Spleen (tissue), 11 donors: ENCODE measurements around the gene DZANK1. TPM values are rescaled to one million over a fixed set of nuclear protein-coding genes. Genes with fewer than 3 reads are reported as not detected.

Experiments
- DNase-seq: peaks from one replicate; pipeline ENCODE4 v3.0.0-alpha.2; 2020
- H3K27ac ChIP-seq, 8 donors: fragments of 200-600 bp; sonication (generic) in 7 of 8; 1 replicate in 4 of 8; 2 replicates in 4 of 8; pipeline versions ENCODE4 v1.5.0 to v1.8.0; 2016 to 2021; ENCODE audit warnings: inconsistent platforms in 4 of 8, mild to moderate bottlenecking in 4 of 8, moderate library complexity in 1 of 8
- H3K27me3 ChIP-seq, 7 donors: fragments of 200-600 bp; sonication (generic) in 6 of 7; replicated peaks in 1 of 7; 1 replicate in 4 of 7; 2 replicates in 3 of 7; pipeline versions ENCODE4 v1.5.0 to v1.8.0; 2016 to 2021; ENCODE audit warnings: inconsistent platforms in 3 of 7, mild to moderate bottlenecking in 1 of 7
- H3K36me3 ChIP-seq, 6 donors: fragments of 200-600 bp; sonication (generic) in 5 of 6; 1 replicate in 4 of 6; 2 replicates in 2 of 6; pipeline versions ENCODE4 v1.5.0 to v1.8.0; 2016 to 2021; ENCODE audit warnings: inconsistent platforms in 2 of 6
- H3K4me1 ChIP-seq, 6 donors: fragments of 200-600 bp; sonication (generic) in 5 of 6; 1 replicate in 3 of 6; 2 replicates in 3 of 6; pipeline versions ENCODE4 v1.5.0 to v1.8.0; 2016 to 2021; ENCODE audit warnings: inconsistent platforms in 3 of 6
- H3K4me3 ChIP-seq, 8 donors: fragments of 200-600 bp; sonication (generic) in 7 of 8; 1 replicate in 4 of 8; 2 replicates in 4 of 8; pipeline versions ENCODE4 v1.5.0 to v1.8.0; 2016 to 2021; ENCODE audit warnings: inconsistent platforms in 4 of 8, mild to moderate bottlenecking in 4 of 8, moderate library complexity in 2 of 8
- H3K9me3 ChIP-seq, 8 donors: fragments of 200-600 bp; sonication (generic) in 7 of 8; 1 replicate in 4 of 8; 2 replicates in 4 of 8; pipeline versions ENCODE4 v1.5.0 to v1.8.0; 2016 to 2021; ENCODE audit warnings: inconsistent platforms in 4 of 8
- POLR2A ChIP-seq, 3 donors: fragments of 450-650 bp; IDR thresholded peaks; one replicate each; pipeline ENCODE4 v1.5.1; 2017; ENCODE audit warnings: antibody characterized with exemption in 3 of 3, mild to moderate bottlenecking in 1 of 3
- POLR2AphosphoS5 ChIP-seq, 3 donors: sonication (generic); formaldehyde crosslinking; IDR thresholded peaks; one replicate each; pipeline ENCODE4 v1.5.1; 2017; ENCODE audit warnings: antibody characterized with exemption in 3 of 3
- WGBS, 5 donors: extraction: QIAGEN DNeasy Blood & Tissue Kit in 3 of 5; methylation state at CpG; one replicate each; pipeline versions ENCODE4 v1.1.5 to v1.1.7; 2013 to 2018; 5-methylcytosine and 5-hydroxymethylcytosine counted together
- intact Hi-C: fragments of 100-400 bp; cut with DNase I; formaldehyde crosslinking; loops from one replicate; pipeline ENCODE4 v1.15.0; 2023; ENCODE audit warnings: low total_unique reads
- polyA plus RNA-seq, 3 donors: library from polyadenylated mRNA; stranded (reverse); fragments of 200-250 nt; gene quantifications; one replicate each; pipeline ENCODE4 v1.2.1, GENCODE V29; 2013
- total RNA-seq, 7 donors: library from RNA; depleted of rRNA in 3 of 7; stranded (reverse); fragments of >200 nt in 3 of 7; fragmentation: NEBNext Ultra II Directional in 4 of 7; extraction: Animal tissue kit (Norgen Biotek cat#: 25700) in 4 of 7; gene quantifications; one replicate each; pipeline versions ENCODE4 v1.1.0 to v1.2.1, GENCODE V29; 2016 to 2021
- TF ChIP-seq, protein P1 (sequence below), 11 experiments: fragments of 200-600 bp in 7 of 11; fragments of 450-650 bp in 4 of 11; sonication (generic) in 4 of 11; IDR thresholded peaks in 8 of 11; conservative IDR thresholded peaks in 3 of 11; 1 replicate in 7 of 11; 2 replicates in 4 of 11; pipeline versions ENCODE4 v1.4.0 to v1.8.0; 2016 to 2021; ENCODE audit warnings: antibody characterized with exemption in 11 of 11, inconsistent platforms in 4 of 11, mild to moderate bottlenecking in 1 of 11
- donor health status: healthy with polysubstance abuse.
- donor health status: DM: no; HTN: no; CAD: no; lungs with moderate emphysema.
- donor health status: DM: no; HTN: no; CAD: no.
- donor health status: Bipolar disorder and iron deficiency.
- donor health status: healthy.
- donor health status: DM: no; HTN: no; CAD: no.
- donor health status: DM: yes; HTN: yes; CAD: no.

DZANK1 gene
- total and polyA plus RNA-seq, 10 donors: 1.4 to 4.1 (median 2.2) TPM

DNA sequence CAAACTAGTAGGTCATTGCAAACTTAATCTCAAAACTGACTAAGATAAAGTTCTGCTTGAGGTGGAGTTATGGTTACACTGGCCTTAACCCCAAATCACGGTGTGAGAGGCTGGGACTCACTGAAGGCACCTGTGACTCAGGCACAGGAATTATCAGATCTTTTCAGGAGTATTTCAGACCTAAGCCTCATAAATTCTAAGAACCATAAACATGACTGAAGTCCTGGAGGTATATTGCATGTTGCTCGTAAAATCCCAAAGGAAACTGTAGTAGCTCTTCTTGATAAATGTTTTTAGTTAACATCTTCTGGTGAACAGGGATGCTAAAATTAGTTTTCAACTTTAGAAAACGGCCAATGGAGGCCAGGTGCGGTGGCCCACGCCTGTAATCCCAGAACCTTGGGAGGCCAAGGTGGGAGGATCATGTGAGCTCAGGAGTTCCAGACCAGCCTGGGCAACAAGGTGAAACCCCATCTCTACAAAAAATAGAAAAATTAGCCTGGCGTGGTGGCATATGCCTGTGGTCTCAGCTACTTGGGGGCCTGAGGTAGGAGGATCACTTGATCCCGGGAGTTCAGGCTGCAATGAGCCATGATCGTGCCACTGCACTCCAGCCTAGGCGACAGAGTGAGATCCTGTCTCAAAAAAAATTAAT lies 36.5 kb downstream of the DZANK1 start:
- TF ChIP-seq POLR2AphosphoS5 (IDR thresholded peaks at IDR 0.05): no peak
- TF ChIP-seq POLR2A (IDR thresholded peaks at IDR 0.05): no peak
- TF ChIP-seq, protein P1, sequence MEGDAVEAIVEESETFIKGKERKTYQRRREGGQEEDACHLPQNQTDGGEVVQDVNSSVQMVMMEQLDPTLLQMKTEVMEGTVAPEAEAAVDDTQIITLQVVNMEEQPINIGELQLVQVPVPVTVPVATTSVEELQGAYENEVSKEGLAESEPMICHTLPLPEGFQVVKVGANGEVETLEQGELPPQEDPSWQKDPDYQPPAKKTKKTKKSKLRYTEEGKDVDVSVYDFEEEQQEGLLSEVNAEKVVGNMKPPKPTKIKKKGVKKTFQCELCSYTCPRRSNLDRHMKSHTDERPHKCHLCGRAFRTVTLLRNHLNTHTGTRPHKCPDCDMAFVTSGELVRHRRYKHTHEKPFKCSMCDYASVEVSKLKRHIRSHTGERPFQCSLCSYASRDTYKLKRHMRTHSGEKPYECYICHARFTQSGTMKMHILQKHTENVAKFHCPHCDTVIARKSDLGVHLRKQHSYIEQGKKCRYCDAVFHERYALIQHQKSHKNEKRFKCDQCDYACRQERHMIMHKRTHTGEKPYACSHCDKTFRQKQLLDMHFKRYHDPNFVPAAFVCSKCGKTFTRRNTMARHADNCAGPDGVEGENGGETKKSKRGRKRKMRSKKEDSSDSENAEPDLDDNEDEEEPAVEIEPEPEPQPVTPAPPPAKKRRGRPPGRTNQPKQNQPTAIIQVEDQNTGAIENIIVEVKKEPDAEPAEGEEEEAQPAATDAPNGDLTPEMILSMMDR (IDR thresholded peaks at IDR 0.05 in 8 of 11, conservative IDR thresholded peaks at IDR 0.05 in 3 of 11): no peak
- intact Hi-C loops: no loop called here
- Histone ChIP-seq H3K4me3 (no peak overlapping the region), H3K9me3 (no peaks in the 10 kb centered on the region), H3K27me3 (no peaks in the 10 kb centered on the region), H3K36me3 (peaks cover 0 to 6% (median 0%) of the 10 kb centered on the region in 6 donors), H3K27ac (no peak overlapping the region), H3K4me1 (no peaks in the 10 kb centered on the region)
- WGBS, 5 donors: 89 to 97% (median 94%) methylated on average over 9 of the region's 9 CpGs
- DNase-seq: no peak

DNA sequence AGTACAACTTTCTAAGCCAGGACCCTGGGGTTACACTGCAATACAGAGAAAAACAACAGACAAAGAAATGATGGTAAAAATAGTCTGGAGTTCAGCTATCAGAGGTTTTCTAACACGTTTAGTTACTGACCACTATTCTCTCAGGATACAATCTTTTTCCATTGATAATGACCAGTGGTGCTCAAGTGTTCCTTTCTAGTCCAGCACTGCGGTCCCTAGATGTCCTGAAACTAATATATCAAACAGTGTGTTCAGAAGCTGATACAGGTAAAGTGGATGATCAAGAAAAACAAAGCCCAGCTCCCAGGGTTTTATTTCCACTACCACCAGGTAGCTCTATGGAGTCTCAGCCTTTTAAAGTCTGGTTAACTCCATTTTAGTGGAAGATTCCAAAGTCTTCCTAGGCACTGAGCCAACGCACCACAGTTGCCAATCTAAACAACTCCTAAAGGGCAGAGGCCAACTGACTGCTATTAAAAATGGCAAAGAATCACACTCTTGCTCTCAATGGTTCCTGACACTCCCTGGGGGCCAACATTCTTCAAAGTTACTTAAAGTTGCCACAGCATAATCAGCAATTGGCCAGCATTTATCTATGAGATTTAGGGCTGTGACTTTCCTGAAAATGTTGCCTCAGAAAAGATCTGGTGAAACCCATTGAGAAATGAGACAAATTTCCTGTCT lies 38.2 kb downstream of the DZANK1 start:
- Histone ChIP-seq H3K27me3 (no peaks in the 10 kb centered on the region), H3K4me1 (no peaks in the 10 kb centered on the region), H3K27ac (no peak overlapping the region), H3K4me3 (no peak overlapping the region), H3K36me3 (peaks cover 0 to 6% (median 0%) of the 10 kb centered on the region in 6 donors), H3K9me3 (no peaks in the 10 kb centered on the region)
- no peak for DNase-seq
- 63 to 88% (median 79%) methylated on average over 3 of the region's 3 CpGs for WGBS, 5 donors
- TF ChIP-seq POLR2AphosphoS5 (IDR thresholded peaks at IDR 0.05): no peak
- no peak for TF ChIP-seq POLR2A (IDR thresholded peaks at IDR 0.05)
- TF ChIP-seq, protein P1 (IDR thresholded peaks at IDR 0.05 in 8 of 11, conservative IDR thresholded peaks at IDR 0.05 in 3 of 11): no peak
- intact Hi-C loops: no loop called here

DNA sequence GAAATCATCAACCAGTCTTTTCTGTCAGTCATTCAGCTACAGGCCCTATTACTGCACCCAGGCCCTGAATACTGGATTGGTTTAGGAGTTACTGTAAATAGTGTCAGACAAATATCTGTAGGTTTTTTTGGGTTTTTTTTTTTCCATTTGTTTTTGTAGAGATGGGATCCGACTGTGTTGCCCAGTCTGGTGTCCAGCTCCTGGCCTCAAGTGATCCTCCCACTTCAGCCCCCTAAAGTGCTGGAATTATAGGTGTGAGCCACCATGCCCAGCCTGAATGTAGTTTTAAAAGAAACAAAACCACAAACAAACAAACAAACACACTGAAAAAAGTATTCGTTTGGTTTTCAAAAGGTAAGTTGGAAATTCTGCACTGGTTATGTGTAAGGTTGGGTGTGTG lies 39.6 kb downstream of the DZANK1 start:
- WGBS, 5 donors: 79 to 95% (median 89%) methylated on average over 2 of the region's 2 CpGs
- Histone ChIP-seq H3K9me3 (no peaks in the 10 kb centered on the region), H3K4me1 (no peaks in the 10 kb centered on the region), H3K4me3 (no peak overlapping the region), H3K36me3 (peaks cover 0 to 6% (median 0%) of the 10 kb centered on the region in 6 donors), H3K27ac (no peak overlapping the region), H3K27me3 (no peaks in the 10 kb centered on the region)
- TF ChIP-seq, protein P1 (IDR thresholded peaks at IDR 0.05 in 8 of 11, conservative IDR thresholded peaks at IDR 0.05 in 3 of 11): no peak
- TF ChIP-seq POLR2AphosphoS5 (IDR thresholded peaks at IDR 0.05) (no peak), POLR2A (IDR thresholded peaks at IDR 0.05) (no peak)
- intact Hi-C loops: no loop called here
- no peak for DNase-seq

DNA sequence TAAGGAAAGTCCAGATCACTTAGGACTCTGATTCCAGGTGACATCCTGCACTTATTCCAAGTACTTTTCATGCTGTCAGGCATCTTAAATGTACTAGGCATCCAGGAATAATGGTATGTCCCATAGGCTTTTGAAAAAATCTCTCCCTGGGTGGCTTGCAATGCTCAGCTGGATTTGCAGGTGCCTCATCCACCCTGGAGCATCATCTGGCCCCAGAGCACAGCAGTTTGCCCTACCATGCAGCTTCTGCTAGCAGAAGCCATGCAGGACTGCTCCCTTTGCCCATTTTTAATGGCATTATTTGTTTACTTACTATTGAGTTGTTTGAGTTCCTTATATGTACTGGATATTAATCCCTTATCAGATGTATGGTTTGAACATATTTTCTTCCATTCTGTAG lies 45.2 kb downstream of the DZANK1 start:
- TF ChIP-seq POLR2A (IDR thresholded peaks at IDR 0.05): no peak
- TF ChIP-seq POLR2AphosphoS5 (IDR thresholded peaks at IDR 0.05): no peak
- TF ChIP-seq, protein P1 (IDR thresholded peaks at IDR 0.05 in 8 of 11, conservative IDR thresholded peaks at IDR 0.05 in 3 of 11): no peak
- intact Hi-C loops: no loop called here

More for the DNA sequence above, 45.2 kb downstream of the DZANK1 start:
- Histone ChIP-seq H3K9me3 (no peaks in the 10 kb centered on the region), H3K36me3 (peaks cover 0 to 6% (median 0%) of the 10 kb centered on the region in 6 donors), H3K4me3 (no peak overlapping the region), H3K4me1 (no peaks in the 10 kb centered on the region), H3K27me3 (no peaks in the 10 kb centered on the region), H3K27ac (no peak overlapping the region)
- no peak for DNase-seq
